GM21825 (cell line): ENCODE measurements around the gene FOXF1.

Source experiments
- ATAC-seq: cut with Tn5 transposase; IDR thresholded peaks from one replicate; pipeline ENCODE4 v1.9.1; 2021; ENCODE audit warnings: mild to moderate bottlenecking, moderate library complexity; ENCODE audit not compliant: unreplicated experiment

FOXF1 gene

GRCh38 chr16:86554599-86554916 is 44.2 kb downstream of the FOXF1 start:
- no peak for ATAC-seq

- ATAC-seq = peak; percentile 73
These were observed 44.8 kb downstream of the FOXF1 start, which contains the start of gene MTHFSD for GRCh38 chr16:86554917-86555703. MTHFSD (minus strand) TSS chr16:86555235; CDS start chr16:86555184, 51 bp downstream.

GRCh38 chr16:86555704-86556075 is 45.4 kb downstream of the FOXF1 start:
- peak; percentile 5 for ATAC-seq

GRCh38 chr16:86556576-86556975 is 46.2 kb downstream of the FOXF1 start:
- no peak for ATAC-seq

- no peak for ATAC-seq
These were observed 47.3 kb downstream of the FOXF1 start for GRCh38 chr16:86557587-86557986.

GRCh38 chr16:86558355-86559193 is 48.2 kb downstream of the FOXF1 start:
- ATAC-seq = no peak

GRCh38 chr16:86559802-86560305 is 49.5 kb downstream of the FOXF1 start:
- ATAC-seq = no peak

GRCh38 chr16:86562356-86562755 is 52.0 kb downstream of the FOXF1 start:
- no peak for ATAC-seq

- ATAC-seq = no peak
These were observed 53.4 kb downstream of the FOXF1 start for GRCh38 chr16:86563469-86564345.
